Psoas muscle (tissue), 8 donors: ENCODE data around the gene WDR27. TPM values are rescaled to one million over a fixed set of nuclear protein-coding genes. Genes with fewer than 3 reads are reported as not detected.
A peak's percentile ranks its signal among the peaks of the same experiment; 100 is the strongest.

Source experiments
- ATAC-seq, 4 donors: fragments of 200-7000 bp; cut with Tn5 transposase; one replicate each; pipeline ENCODE4 v1.9.1; 2020; ENCODE audit warnings: moderate library complexity in 3 of 4, mild to moderate bottlenecking in 2 of 4
- DNase-seq, 2 donors: peaks; one replicate each; pipeline ENCODE4 v3.0.0-alpha.2; 2020
- H3K27ac ChIP-seq: fragments of 200-600 bp; one replicate; pipeline ENCODE4 v1.8.0; 2022
- H3K27me3 ChIP-seq, 3 donors: fragments of 200-600 bp in 1 of 3; one replicate each; pipeline versions ENCODE4 v1.6.1 to v1.8.0; 2013 to 2022; ENCODE audit warnings: low read length in 2 of 3, mild to moderate bottlenecking in 2 of 3, moderate library complexity in 1 of 3; ENCODE audit not compliant: insufficient read depth in 3 of 3
- H3K36me3 ChIP-seq, 2 donors: fragments of 200-600 bp in 1 of 2; one replicate each; pipeline versions ENCODE4 v1.6.1 to v1.8.0; 2013 to 2022; ENCODE audit warnings: low read depth in 1 of 2, mild to moderate bottlenecking in 1 of 2, moderate library complexity in 1 of 2; ENCODE audit not compliant: insufficient read depth in 1 of 2
- H3K4me1 ChIP-seq: fragments of 200-600 bp; one replicate; pipeline ENCODE4 v1.8.0; 2022
- H3K4me3 ChIP-seq: fragments of 200-600 bp; one replicate; pipeline ENCODE4 v1.8.0; 2022; ENCODE audit warnings: mild to moderate bottlenecking
- H3K9me3 ChIP-seq: fragments of 200-600 bp; one replicate; pipeline ENCODE4 v1.8.0; 2022
- CTCF ChIP-seq: fragments of 200-600 bp; IDR thresholded peaks from one replicate; pipeline ENCODE4 v1.8.0; 2022; ENCODE audit warnings: antibody characterized with exemption
- WGBS, 3 donors: extraction: QIAGEN DNeasy Blood & Tissue Kit; methylation state at CpG; one replicate each; pipeline versions ENCODE4 v1.1.6 to v1.1.7; 2013; 5-methylcytosine and 5-hydroxymethylcytosine counted together
- intact Hi-C, 2 donors: fragments of 100-400 bp; cut with DNase I; formaldehyde crosslinking; loops; one replicate each; pipeline versions ENCODE4 v1.11.0 to v1.14.2; 2022
- long read RNA-seq, 2 donors: library from polyadenylated mRNA; unstranded; transcript quantifications; one replicate each; pipeline ENCODE4 v2.0.0, GENCODE V29; 2021
- polyA plus RNA-seq, 3 donors: library from polyadenylated mRNA; stranded (reverse); fragments of 200-250 nt; gene quantifications; one replicate each; pipeline ENCODE4 v1.2.3, GENCODE V29; 2013
- total RNA-seq, 4 donors: library from RNA; stranded (reverse); fragmentation: NEBNext Ultra II Directional in 2 of 4; extraction: Animal tissue kit (Norgen Biotek cat#: 25700) in 2 of 4; gene quantifications; one replicate each; pipeline versions ENCODE4 v1.2.1 to v1.2.4, GENCODE V29; 2021 to 2023
- donor health status: healthy with polysubstance abuse.
- donor health status: DM: no; HTN: no; CAD: no; lungs with moderate emphysema.
- donor health status: Bipolar disorder and iron deficiency.
- donor health status: healthy.
- donor health status: DM: yes; HTN: yes; CAD: no.
- donor health status: DM: no; HTN: no; CAD: no.
- donor health status: DM: no; HTN: no; CAD: no.
- donor health status: DM: yes; HTN: yes; CAD: no.

WDR27 gene
- total RNA-seq: 10 to 100 TPM in 1 of 4 donors, 1 to 10 TPM in 3; 4.7 to 14.4 (median 5.8) TPM
- 1 to 10 TPM; 3.1 to 8.3 (median 5.5) TPM for polyA plus RNA-seq
- long read RNA-seq, donor 1, partial matches to known transcripts: 1 of 1 reads
- long read RNA-seq, donor 1, other reads (novel, unspliced or antisense): 0 of 1 reads
- long read RNA-seq, donor 2, partial matches to known transcripts: 0 of 2 reads
- long read RNA-seq, donor 2, other reads (novel, unspliced or antisense): 2 of 2 reads

GRCh38 chr6:169701954-169702839, at the start of gene WDR27, which contains the start of gene C6orf120:
Gene WDR27 (minus strand): TSS chr6:169702029. CDS start chr6:169689005, 13,024 bp downstream.
Gene C6orf120 (plus strand): TSS chr6:169702126. CDS start chr6:169702460, 334 bp downstream.
- Histone ChIP-seq H3K27me3 (no peaks in the 10 kb centered on the region), H3K4me3 (peak within 1 kb of the TSS; percentile 90), H3K4me1 (peaks cover 37% of the 10 kb centered on the region), H3K36me3 (peaks cover 3 to 29% of the 10 kb centered on the region in 2 donors), H3K9me3 (no peaks in the 10 kb centered on the region), H3K27ac (peak within 1 kb of the TSS; percentile 99)
- ATAC-seq (peak; percentile 96 to 97 (median 96)), DNase-seq (peak; percentile 98 to 99)
- intact Hi-C loops: loop anchor here (2.0 to 5.0 kb wide), 2 partner anchors 21 to 50 kb away; partner anchors contain the start of genes DYNLT2 (in 1 of the 2) and ERMARD (in 1 of the 2)
- 0 to 1% (median 0%) methylated on average over 57 to 92 of the region's 92 CpGs for WGBS, 3 donors
- TF ChIP-seq CTCF: no peak

- H3K9me3 ChIP-seq: no peaks in the 10 kb centered on the region
- no peak for DNase-seq
- WGBS, 3 donors: 87 to 93% (median 90%) methylated on average over 1 of the region's 1 CpG
- H3K36me3 ChIP-seq: no peaks in the 10 kb centered on the region
- H3K27me3 ChIP-seq: no peaks in the 10 kb centered on the region
- ATAC-seq: no peak
- intact Hi-C loops: no loop called here
- no peak for TF ChIP-seq CTCF
- H3K27ac ChIP-seq: no peak overlapping the region
- no peak overlapping the region for H3K4me3 ChIP-seq
- H3K4me1 ChIP-seq: peaks cover 11% of the 10 kb centered on the region
Measured at GRCh38 chr6:169746556-169746955, 44.7 kb upstream of the WDR27 start.

GRCh38 chr6:169745405-169745804, 43.6 kb upstream of the WDR27 start:
- TF ChIP-seq CTCF: no peak

GRCh38 chr6:169741344-169741743, 39.5 kb upstream of the WDR27 start:
- Histone ChIP-seq H3K27me3 (no peaks in the 10 kb centered on the region), H3K9me3 (no peaks in the 10 kb centered on the region), H3K4me1 (peaks cover 18% of the 10 kb centered on the region), H3K27ac (no peak overlapping the region), H3K36me3 (no peaks in the 10 kb centered on the region), H3K4me3 (no peak overlapping the region)
- TF ChIP-seq CTCF: no peak
- DNase-seq (no peak), ATAC-seq (no peak)
- intact Hi-C loops: no loop called here

More at GRCh38 chr6:169745405-169745804, 43.6 kb upstream of the WDR27 start:
- Histone ChIP-seq H3K36me3 (no peaks in the 10 kb centered on the region), H3K4me3 (no peak overlapping the region), H3K27me3 (no peaks in the 10 kb centered on the region), H3K27ac (no peak overlapping the region), H3K4me1 (peaks cover 8% of the 10 kb centered on the region), H3K9me3 (no peaks in the 10 kb centered on the region)
- intact Hi-C loops: no loop called here
- WGBS, 3 donors: 87 to 90% (median 90%) methylated on average over 3 of the region's 3 CpGs
- DNase-seq: no peak
- no peak for ATAC-seq
